Measurements from ENCODE around the gene ARHGAP15. TPM values are rescaled to one million over a fixed set of nuclear protein-coding genes. Genes with fewer than 3 reads are reported as not detected.

The ARHGAP15 gene
- total RNA-seq, 4 donors from 2014 or later, result 3.4 to 9.3 (median 6.4) TPM

DNA sequence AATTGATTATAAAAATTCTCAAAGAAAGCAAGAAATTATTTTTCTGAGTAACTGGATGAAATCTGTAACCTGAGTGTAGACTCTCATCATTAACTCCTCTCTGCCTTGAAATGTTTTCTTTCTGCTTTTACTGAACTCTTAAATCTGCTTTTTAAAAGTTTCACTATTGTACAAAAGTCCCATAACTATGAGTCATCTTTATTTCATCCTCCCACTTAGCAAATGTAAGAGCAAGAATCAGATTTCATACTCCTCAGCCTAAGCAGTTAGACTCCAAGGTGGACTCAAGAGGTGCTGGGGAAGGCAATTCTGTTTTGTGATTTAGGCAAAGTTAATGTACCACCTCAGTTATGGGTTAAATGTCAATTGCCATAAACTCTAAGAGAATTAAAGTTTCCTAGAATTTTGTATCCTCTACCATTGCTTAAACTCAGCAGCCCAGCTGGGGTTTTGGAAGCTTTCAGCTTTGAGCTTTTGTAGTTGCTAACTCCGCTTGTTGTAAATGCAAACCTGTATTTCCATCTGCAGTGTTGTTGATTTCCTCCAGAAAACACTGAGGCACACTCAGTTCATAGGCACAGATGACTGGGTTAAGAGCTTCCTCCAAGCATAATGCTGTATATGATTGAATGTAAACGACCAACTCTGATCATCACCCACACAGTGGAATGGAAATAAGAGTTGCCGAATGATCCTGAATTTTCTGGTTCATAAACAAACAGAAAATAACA, 268.8 kb downstream of the ARHGAP15 start:
- H3K27ac ChIP-seq, result no peak overlapping the region

DNA sequence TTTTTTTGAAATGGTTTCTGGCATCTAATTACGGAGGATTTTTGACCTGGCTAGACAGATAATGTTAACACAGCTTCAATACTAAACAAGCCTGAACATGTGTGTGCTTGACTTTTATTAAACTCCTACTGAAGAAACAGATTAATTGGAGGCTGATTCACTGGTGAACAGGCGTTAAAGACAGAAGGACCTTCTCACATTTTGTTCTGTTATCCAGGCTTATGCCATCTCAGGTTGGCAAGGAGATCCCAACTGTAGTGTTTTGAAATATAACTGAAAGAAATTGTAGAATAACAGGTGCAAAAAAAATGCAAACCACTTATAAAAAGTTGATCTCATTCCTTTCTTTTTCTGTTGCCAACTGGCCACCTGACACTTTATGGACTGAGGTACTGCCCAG, 269.6 kb downstream of the ARHGAP15 start:
- no peak for TF ChIP-seq EP300 (IDR thresholded peaks at IDR 0.05)
- TF ChIP-seq POLR2A (IDR thresholded peaks at IDR 0.05), result no peak
- TF ChIP-seq POLR2AphosphoS5 (IDR thresholded peaks at IDR 0.05), result no peak
- TF ChIP-seq, protein P1, sequence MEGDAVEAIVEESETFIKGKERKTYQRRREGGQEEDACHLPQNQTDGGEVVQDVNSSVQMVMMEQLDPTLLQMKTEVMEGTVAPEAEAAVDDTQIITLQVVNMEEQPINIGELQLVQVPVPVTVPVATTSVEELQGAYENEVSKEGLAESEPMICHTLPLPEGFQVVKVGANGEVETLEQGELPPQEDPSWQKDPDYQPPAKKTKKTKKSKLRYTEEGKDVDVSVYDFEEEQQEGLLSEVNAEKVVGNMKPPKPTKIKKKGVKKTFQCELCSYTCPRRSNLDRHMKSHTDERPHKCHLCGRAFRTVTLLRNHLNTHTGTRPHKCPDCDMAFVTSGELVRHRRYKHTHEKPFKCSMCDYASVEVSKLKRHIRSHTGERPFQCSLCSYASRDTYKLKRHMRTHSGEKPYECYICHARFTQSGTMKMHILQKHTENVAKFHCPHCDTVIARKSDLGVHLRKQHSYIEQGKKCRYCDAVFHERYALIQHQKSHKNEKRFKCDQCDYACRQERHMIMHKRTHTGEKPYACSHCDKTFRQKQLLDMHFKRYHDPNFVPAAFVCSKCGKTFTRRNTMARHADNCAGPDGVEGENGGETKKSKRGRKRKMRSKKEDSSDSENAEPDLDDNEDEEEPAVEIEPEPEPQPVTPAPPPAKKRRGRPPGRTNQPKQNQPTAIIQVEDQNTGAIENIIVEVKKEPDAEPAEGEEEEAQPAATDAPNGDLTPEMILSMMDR (IDR thresholded peaks at IDR 0.05), result no peak
- Histone ChIP-seq H3K36me3 (no peaks in the 10 kb centered on the region), H3K4me3 (no peak overlapping the region), H3K27ac (no peak overlapping the region), H3K4me1 (no peaks in the 10 kb centered on the region), H3K27me3 (no peaks in the 10 kb centered on the region), H3K9me3 (no peaks in the 10 kb centered on the region)
- 9 to 17% methylated on average over 2 of the region's 2 CpGs for WGBS, 2 donors (ENCODE audit: low coverage in 1 of 2)
- ATAC-seq, result no peak

More for the DNA sequence above, 268.8 kb downstream of the ARHGAP15 start:
- Histone ChIP-seq H3K36me3 (no peaks in the 10 kb centered on the region), H3K4me3 (no peak overlapping the region), H3K27me3 (no peaks in the 10 kb centered on the region), H3K9me3 (no peaks in the 10 kb centered on the region), H3K4me1 (no peaks in the 10 kb centered on the region)
- no peak for ATAC-seq
- WGBS, 2 donors (ENCODE audit: low coverage in 1 of 2), result 43 to 53% methylated on average over 3 of the region's 3 CpGs
- no peak for TF ChIP-seq POLR2AphosphoS5 (IDR thresholded peaks at IDR 0.05)
- TF ChIP-seq, protein P1 (IDR thresholded peaks at IDR 0.05), result no peak
- TF ChIP-seq EP300 (IDR thresholded peaks at IDR 0.05), result no peak
- no peak for TF ChIP-seq POLR2A (IDR thresholded peaks at IDR 0.05)

DNA sequence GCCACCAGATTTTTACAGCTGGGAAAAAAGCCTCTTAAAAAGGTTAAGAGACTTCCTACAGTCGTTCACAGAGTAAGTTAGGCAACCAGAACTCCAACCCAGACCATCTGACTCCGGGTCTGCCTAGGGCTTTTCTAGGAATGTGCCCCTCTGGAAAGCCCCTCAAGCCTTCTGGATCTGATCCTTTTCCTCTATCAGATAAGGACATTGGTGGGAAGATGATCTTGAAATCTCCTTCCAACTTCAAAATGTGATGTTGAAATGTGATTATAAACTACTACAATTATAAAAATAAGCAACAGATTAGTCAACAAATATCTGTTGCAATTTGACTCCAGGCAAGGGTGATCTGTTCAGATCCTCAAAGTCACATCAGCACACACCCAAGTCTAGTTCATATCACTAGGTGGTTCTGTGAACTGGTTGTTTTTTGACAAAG, 270.4 kb downstream of the ARHGAP15 start:
- 55 to 74% methylated on average over 2 of the region's 2 CpGs for WGBS, 2 donors (ENCODE audit: low coverage in 1 of 2)

DNA sequence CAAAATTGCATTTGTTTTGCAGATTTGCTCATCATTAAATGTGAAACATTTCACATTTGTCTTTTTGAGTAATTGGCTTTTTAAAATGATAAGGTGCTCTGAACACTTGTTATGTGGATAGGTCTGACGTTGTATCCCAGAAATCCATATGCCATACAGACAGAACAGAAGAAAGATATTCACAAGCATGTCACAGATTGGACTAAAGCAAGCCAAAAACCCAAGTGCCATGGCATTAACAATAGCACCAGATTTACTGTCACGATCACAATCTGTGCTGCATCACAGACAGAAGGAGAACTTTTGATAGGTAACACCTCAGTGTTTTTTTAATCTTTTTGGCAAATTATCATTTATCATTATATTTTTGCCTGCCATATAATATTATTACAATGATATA, 272.6 kb downstream of the ARHGAP15 start:
- Histone ChIP-seq H3K9me3 (no peaks in the 10 kb centered on the region), H3K27me3 (no peaks in the 10 kb centered on the region), H3K4me3 (no peak overlapping the region), H3K4me1 (no peaks in the 10 kb centered on the region), H3K27ac (no peak overlapping the region), H3K36me3 (no peaks in the 10 kb centered on the region)
- WGBS, 2 donors (ENCODE audit: low coverage in 1 of 2), result 60 to 68% methylated on average over 2 of the region's 2 CpGs
- no peak for TF ChIP-seq POLR2AphosphoS5 (IDR thresholded peaks at IDR 0.05)
- TF ChIP-seq EP300 (IDR thresholded peaks at IDR 0.05), result no peak
- no peak for TF ChIP-seq POLR2A (IDR thresholded peaks at IDR 0.05)
- TF ChIP-seq, protein P1 (IDR thresholded peaks at IDR 0.05), result no peak
- ATAC-seq, result no peak

More for the DNA sequence above, 270.4 kb downstream of the ARHGAP15 start:
- TF ChIP-seq POLR2AphosphoS5 (IDR thresholded peaks at IDR 0.05), result no peak
- TF ChIP-seq, protein P1 (IDR thresholded peaks at IDR 0.05), result no peak
- no peak for TF ChIP-seq EP300 (IDR thresholded peaks at IDR 0.05)
- TF ChIP-seq POLR2A (IDR thresholded peaks at IDR 0.05), result no peak
- ATAC-seq, result no peak
- H3K4me1 ChIP-seq, result no peaks in the 10 kb centered on the region
- H3K36me3 ChIP-seq, result no peaks in the 10 kb centered on the region
- no peaks in the 10 kb centered on the region for H3K27me3 ChIP-seq
- no peak overlapping the region for H3K27ac ChIP-seq
- H3K4me3 ChIP-seq, result no peak overlapping the region
- H3K9me3 ChIP-seq, result no peaks in the 10 kb centered on the region

DNA sequence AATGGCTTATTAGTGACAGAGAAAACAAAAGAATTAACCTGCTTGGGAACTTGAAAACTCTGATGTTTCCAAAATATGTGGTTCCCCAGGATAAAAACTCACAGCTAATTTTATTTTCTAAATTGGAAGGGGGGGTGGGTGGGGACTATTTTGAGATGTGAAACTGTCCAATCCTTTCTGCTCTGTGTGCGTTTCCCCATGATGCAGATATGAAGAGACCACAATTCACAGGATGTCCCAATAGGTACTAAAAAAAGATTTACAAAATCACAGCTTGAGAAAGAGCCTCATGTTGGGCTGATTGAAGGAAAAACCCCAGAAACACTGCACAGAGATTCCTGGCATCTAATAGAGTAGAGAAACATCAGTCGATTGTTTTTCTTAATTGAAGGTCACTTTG, 273.2 kb downstream of the ARHGAP15 start:
- no peaks in the 10 kb centered on the region for H3K36me3 ChIP-seq
- no peak overlapping the region for H3K27ac ChIP-seq
- no peak overlapping the region for H3K4me3 ChIP-seq
- TF ChIP-seq, protein P1 (IDR thresholded peaks at IDR 0.05), result no peak
- TF ChIP-seq POLR2A (IDR thresholded peaks at IDR 0.05) (no peak), POLR2AphosphoS5 (IDR thresholded peaks at IDR 0.05) (no peak), EP300 (IDR thresholded peaks at IDR 0.05) (no peak)
- no peaks in the 10 kb centered on the region for H3K9me3 ChIP-seq
- no peaks in the 10 kb centered on the region for H3K4me1 ChIP-seq
- WGBS, 2 donors (ENCODE audit: low coverage in 1 of 2), result 82 to 92% methylated on average over 2 of the region's 2 CpGs
- ATAC-seq, result no peak
- no peaks in the 10 kb centered on the region for H3K27me3 ChIP-seq

Measured in gastroesophageal sphincter (tissue), 4 donors.